ENCODE measurements around the gene GRPEL1. TPM values are rescaled to one million over a fixed set of nuclear protein-coding genes. Genes with fewer than 3 reads are reported as not detected.

Gene GRPEL1
- total RNA-seq, 1 donor from 2014 or later, result 55.8 TPM

GRCh38 chr4:7027284-7027683 is 40.6 kb downstream of the GRPEL1 start:
- no peak overlapping the region for H2AFZ ChIP-seq (ENCODE audit: low read depth, low read length)
- H3K9me3 ChIP-seq (ENCODE audit: insufficient read depth, low read depth, low read length), result no peaks in the 10 kb centered on the region
- H3K36me3 ChIP-seq (ENCODE audit: insufficient read depth, low read length), result peaks cover 14% of the 10 kb centered on the region
- H3K4me3 Mint-ChIP-seq (ENCODE audit: unreplicated experiment), result no peak overlapping the region
- no peaks in the 10 kb centered on the region for H3K27me3 Mint-ChIP-seq (ENCODE audit: low read depth, unreplicated experiment)
- H3K9me3 Mint-ChIP-seq (ENCODE audit: unreplicated experiment), result no peaks in the 10 kb centered on the region
- H3K4me1 Mint-ChIP-seq (ENCODE audit: low read depth, unreplicated experiment), result peaks cover 13% of the 10 kb centered on the region
- peaks cover 16% of the 10 kb centered on the region for H3K4me1 ChIP-seq (ENCODE audit: insufficient read depth, low read length)
- no peak overlapping the region for H3K9ac ChIP-seq (ENCODE audit: low read length)
- H3K4me2 ChIP-seq (ENCODE audit: low read length), result no peak overlapping the region
- H3K79me2 ChIP-seq (ENCODE audit: insufficient read depth, low read length), result peaks cover 7% of the 10 kb centered on the region
- FAIRE-seq (no peak), DNase-seq (ENCODE audit: low read depth) (no peak)
- H3K27ac Mint-ChIP-seq (ENCODE audit: unreplicated experiment), result no peak overlapping the region
- H3K4me3 ChIP-seq (ENCODE audit: insufficient read depth, low read depth, low read length), result no peak overlapping the region
- H4K20me1 ChIP-seq (ENCODE audit: insufficient read depth, low read length), result peaks cover 9% of the 10 kb centered on the region
- H3K27ac ChIP-seq (ENCODE audit: low read depth, low read length), result no peak overlapping the region
- TF ChIP-seq EZH2 (IDR thresholded peaks at IDR 0.05; ENCODE audit: insufficient read depth, low read length) (no peak), CTCF (IDR thresholded peaks at IDR 0.05; ENCODE audit: insufficient read depth, low read depth, low read length) (no peak)
- H3K27me3 ChIP-seq (ENCODE audit: insufficient read depth, low read length), result no peaks in the 10 kb centered on the region
- H3K36me3 Mint-ChIP-seq (ENCODE audit: low read depth, unreplicated experiment), result peaks cover 20% of the 10 kb centered on the region

GRCh38 chr4:7026107-7026506 is 41.8 kb downstream of the GRPEL1 start:
- no peak for DNase-seq (ENCODE audit: low read depth)

More at GRCh38 chr4:7026107-7026506, 41.8 kb downstream of the GRPEL1 start:
- H2AFZ ChIP-seq (ENCODE audit: low read depth, low read length), result no peak overlapping the region
- no peaks in the 10 kb centered on the region for H3K9me3 Mint-ChIP-seq (ENCODE audit: unreplicated experiment)
- peaks cover 7% of the 10 kb centered on the region for H3K79me2 ChIP-seq (ENCODE audit: insufficient read depth, low read length)
- H4K20me1 ChIP-seq (ENCODE audit: insufficient read depth, low read length), result peaks cover 9% of the 10 kb centered on the region
- no peak overlapping the region for H3K4me2 ChIP-seq (ENCODE audit: low read length)
- H3K27me3 Mint-ChIP-seq (ENCODE audit: low read depth, unreplicated experiment), result no peaks in the 10 kb centered on the region
- H3K4me3 Mint-ChIP-seq (ENCODE audit: unreplicated experiment), result no peak overlapping the region
- H3K4me1 Mint-ChIP-seq (ENCODE audit: low read depth, unreplicated experiment), result peaks cover 20% of the 10 kb centered on the region
- no peaks in the 10 kb centered on the region for H3K9me3 ChIP-seq (ENCODE audit: insufficient read depth, low read depth, low read length)
- H3K4me1 ChIP-seq (ENCODE audit: insufficient read depth, low read length), result peaks cover 15% of the 10 kb centered on the region
- TF ChIP-seq CTCF (IDR thresholded peaks at IDR 0.05; ENCODE audit: insufficient read depth, low read depth, low read length), result no peak
- TF ChIP-seq EZH2 (IDR thresholded peaks at IDR 0.05; ENCODE audit: insufficient read depth, low read length), result no peak
- H3K36me3 ChIP-seq (ENCODE audit: insufficient read depth, low read length), result peaks cover 14% of the 10 kb centered on the region
- no peak overlapping the region for H3K27ac Mint-ChIP-seq (ENCODE audit: unreplicated experiment)
- H3K4me3 ChIP-seq (ENCODE audit: insufficient read depth, low read depth, low read length), result no peak overlapping the region
- no peak for FAIRE-seq
- no peak overlapping the region for H3K27ac ChIP-seq (ENCODE audit: low read depth, low read length)
- H3K36me3 Mint-ChIP-seq (ENCODE audit: low read depth, unreplicated experiment), result peaks cover 19% of the 10 kb centered on the region
- H3K27me3 ChIP-seq (ENCODE audit: insufficient read depth, low read length), result no peaks in the 10 kb centered on the region
- H3K9ac ChIP-seq (ENCODE audit: low read length), result no peak overlapping the region
